Esophagus squamous epithelium (tissue), 4 donors: ENCODE data around the gene ATP6V0D1.

Experiments used
- POLR2A ChIP-seq, 4 donors: fragments of 450-650 bp; IDR thresholded peaks; one replicate each; pipeline ENCODE4 v1.6.1; 2017; ENCODE audit warnings: antibody characterized with exemption in 4 of 4, mild to moderate bottlenecking in 4 of 4, moderate library complexity in 3 of 4
- TF ChIP-seq, protein P1 (sequence below), 6 experiments: fragments of 450-650 bp in 4 of 6; fragments of 200-600 bp in 2 of 6; sonication (generic) in 2 of 6; IDR thresholded peaks; one replicate each; pipeline ENCODE4 v1.5.1; 2016 to 2019; ENCODE audit warnings: antibody characterized with exemption in 6 of 6, mild to moderate bottlenecking in 4 of 6, moderate library complexity in 4 of 6

DNA sequence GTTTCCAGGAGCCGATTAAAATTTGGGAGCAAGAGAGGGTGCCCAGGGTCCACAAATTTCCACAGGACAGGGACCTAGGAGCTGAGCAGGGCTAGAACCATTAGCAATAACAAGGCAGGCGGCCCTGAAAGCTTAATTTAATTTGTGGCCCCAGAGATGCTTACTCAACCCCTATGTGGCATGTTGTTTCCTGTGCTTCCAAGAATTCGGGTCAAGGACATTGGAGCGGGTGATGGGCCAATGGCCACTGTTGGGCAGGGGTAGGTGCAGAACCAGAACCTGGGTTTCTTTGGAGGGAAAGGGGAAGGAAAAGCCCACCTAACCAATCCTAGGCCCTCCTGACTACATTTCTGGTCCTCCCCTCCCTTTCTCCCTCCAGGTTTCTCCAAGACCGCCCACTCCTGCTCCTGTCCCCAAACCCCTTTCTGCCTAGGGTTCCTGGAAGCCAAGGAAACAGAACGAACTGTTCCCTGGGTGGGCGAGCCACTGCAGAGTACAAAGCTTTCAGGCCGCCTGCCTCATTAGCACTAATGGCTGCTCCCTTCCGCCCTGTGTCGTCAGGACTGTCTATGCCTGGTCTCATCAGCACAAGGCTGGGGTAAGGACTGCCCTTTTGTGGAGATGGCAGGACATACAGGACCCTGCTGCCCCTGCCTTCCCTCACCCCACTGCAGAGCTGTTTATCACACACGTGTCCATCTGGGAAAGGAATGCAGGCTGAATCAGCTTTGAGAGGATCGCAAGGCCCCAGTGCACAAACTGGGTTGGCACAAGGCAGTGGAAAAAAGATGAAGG is 3.0 kb upstream of the ATP6V0D1 start:
- TF ChIP-seq, protein P1, sequence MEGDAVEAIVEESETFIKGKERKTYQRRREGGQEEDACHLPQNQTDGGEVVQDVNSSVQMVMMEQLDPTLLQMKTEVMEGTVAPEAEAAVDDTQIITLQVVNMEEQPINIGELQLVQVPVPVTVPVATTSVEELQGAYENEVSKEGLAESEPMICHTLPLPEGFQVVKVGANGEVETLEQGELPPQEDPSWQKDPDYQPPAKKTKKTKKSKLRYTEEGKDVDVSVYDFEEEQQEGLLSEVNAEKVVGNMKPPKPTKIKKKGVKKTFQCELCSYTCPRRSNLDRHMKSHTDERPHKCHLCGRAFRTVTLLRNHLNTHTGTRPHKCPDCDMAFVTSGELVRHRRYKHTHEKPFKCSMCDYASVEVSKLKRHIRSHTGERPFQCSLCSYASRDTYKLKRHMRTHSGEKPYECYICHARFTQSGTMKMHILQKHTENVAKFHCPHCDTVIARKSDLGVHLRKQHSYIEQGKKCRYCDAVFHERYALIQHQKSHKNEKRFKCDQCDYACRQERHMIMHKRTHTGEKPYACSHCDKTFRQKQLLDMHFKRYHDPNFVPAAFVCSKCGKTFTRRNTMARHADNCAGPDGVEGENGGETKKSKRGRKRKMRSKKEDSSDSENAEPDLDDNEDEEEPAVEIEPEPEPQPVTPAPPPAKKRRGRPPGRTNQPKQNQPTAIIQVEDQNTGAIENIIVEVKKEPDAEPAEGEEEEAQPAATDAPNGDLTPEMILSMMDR (IDR thresholded peaks at IDR 0.05) = no peak
- no peak for TF ChIP-seq POLR2A (IDR thresholded peaks at IDR 0.05)
